AG09309 (cell line): ENCODE results near the gene KRT77.

ENCODE experiments used
- DNase-seq: peaks from one replicate; pipeline ENCODE4 v3.0.0-alpha.2; 2010; ENCODE audit warnings: low read depth
- H3K4me3 ChIP-seq: 2 replicates; pipeline ENCODE4 v1.5.1; 2011; ENCODE audit warnings: mild to moderate bottlenecking, low read depth, low read length, moderate library complexity; ENCODE audit not compliant: control insufficient read depth
- TF ChIP-seq, protein P1 (sequence below): IDR thresholded peaks from 2 replicates; pipeline ENCODE4 v1.5.1; 2011; ENCODE audit warnings: mild to moderate bottlenecking, low read depth, low read length, inconsistent platforms; ENCODE audit not compliant: insufficient read depth, control insufficient read depth; ENCODE audit errors: missing control alignments

Gene KRT77

DNA sequence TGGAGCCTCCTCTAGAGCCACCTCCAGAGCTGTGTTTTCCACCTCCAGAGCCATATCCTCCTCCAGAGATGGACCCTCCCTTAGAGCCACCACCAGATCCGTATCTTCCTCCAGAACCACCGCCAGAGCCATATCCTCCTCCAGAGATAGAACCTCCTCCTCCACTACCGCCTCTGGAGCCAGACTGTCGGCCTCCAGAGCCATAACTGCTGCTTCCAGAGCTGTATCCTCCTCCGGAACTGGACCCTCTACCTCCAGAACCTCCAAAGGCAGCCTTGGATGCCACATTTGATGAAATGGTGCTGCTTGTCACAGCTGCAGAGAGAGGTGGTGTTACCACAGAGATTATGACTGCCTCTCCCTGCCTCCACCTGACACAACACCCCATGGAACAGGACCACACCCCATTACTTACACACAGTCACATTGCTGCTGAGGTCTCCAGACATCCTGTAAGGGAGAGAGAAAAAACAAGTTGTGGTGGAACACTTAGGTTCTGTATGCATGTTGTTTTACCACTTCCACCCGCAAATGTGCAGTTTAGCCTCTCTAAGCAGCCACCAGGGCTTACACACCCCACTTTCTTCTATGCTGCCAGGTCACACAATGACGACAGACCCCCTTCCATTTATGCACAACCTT is 58.1 kb downstream of the KRT77 start:
- no peak overlapping the region for H3K4me3 ChIP-seq
- no peak for DNase-seq
- TF ChIP-seq, protein P1, sequence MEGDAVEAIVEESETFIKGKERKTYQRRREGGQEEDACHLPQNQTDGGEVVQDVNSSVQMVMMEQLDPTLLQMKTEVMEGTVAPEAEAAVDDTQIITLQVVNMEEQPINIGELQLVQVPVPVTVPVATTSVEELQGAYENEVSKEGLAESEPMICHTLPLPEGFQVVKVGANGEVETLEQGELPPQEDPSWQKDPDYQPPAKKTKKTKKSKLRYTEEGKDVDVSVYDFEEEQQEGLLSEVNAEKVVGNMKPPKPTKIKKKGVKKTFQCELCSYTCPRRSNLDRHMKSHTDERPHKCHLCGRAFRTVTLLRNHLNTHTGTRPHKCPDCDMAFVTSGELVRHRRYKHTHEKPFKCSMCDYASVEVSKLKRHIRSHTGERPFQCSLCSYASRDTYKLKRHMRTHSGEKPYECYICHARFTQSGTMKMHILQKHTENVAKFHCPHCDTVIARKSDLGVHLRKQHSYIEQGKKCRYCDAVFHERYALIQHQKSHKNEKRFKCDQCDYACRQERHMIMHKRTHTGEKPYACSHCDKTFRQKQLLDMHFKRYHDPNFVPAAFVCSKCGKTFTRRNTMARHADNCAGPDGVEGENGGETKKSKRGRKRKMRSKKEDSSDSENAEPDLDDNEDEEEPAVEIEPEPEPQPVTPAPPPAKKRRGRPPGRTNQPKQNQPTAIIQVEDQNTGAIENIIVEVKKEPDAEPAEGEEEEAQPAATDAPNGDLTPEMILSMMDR: no peak

DNA sequence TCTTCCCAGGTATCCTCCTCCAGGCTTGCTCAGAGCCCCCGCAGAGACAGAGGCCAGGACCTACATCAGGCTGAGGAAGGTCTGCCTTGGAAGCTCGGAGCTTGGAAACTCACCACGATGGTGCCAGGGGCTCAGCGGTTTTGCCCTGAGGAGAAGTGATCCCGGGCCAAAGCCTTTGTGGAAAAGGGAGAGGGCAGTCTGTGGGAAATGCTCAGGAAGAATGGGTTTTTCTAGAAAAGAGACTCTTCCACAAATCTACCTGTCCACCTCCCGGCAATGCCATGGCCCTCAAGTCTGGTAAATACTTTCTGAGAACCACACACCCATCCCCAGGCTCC is 59.3 kb downstream of the KRT77 start:
- TF ChIP-seq, protein P1: no peak
- DNase-seq: no peak
- no peak overlapping the region for H3K4me3 ChIP-seq

DNA sequence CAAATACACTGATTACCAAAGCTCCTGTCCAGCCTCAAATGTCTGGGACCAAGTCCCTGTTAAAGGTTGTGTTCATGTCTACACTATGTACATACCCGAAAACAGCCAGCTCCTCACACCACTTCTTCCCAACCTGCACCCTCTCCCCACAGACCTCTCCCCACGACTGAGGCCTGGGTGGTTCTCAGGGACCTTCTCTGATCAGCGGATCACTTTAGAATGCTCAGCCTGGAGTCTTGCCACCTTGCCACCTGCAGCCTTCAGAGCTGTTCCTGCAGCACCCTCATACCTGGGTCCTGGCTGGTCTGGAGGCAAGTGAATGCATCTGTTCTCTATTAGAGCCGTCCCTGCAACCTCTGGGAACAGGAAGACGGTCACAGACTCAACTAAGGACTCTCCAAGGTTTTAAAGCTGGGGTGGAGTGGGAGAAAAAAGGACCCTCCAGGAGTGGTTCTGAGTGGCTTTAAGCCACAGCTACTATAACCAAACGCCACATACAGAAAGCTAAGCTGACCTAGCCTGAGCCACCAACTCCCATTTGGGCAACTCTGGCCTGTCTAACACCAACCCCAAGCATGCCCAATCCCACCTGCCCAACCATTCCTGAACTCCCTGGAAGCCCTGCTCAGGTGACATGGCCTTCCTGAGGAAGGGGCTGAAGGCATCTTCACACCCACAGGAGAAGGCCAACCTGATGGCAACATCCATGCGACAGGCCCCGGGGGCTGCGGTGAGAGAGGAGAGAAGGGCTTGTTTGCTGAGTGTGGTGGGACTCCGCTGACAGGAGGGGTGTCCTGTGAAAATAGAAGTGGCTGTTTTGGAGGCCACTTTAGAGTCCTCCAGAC is 59.9 kb downstream of the KRT77 start:
- DNase-seq: no peak
- H3K4me3 ChIP-seq: no peak overlapping the region
- TF ChIP-seq, protein P1: no peak

DNA sequence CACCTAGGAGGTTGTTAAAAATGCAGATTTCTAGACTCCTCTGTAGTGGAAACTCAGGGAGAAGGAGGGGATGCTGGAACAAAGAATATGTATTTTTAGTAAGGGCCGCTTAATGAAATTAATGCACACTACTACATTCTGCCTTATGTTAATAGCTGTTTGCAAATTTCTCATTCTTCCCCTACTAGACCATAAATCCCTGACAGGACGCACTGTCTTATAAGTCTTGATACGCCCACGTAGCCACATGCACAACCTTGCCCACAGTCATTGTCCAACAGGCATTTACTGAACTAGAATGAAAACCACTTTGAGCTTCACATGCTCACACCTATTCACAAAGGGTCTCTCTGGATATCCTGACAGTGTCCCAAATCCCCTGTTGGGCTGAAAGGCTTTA is 61.9 kb downstream of the KRT77 start:
- H3K4me3 ChIP-seq: no peak overlapping the region
- TF ChIP-seq, protein P1: no peak
- no peak for DNase-seq
